SW 1271 (cell line): Measurements from ENCODE around the gene NET1.

Source experiments
- DNase-seq, 2 experiments: peaks; one replicate each; lab custom pipeline; 2025; lab: John Stamatoyannopoulos, UW

Gene NET1

DNA sequence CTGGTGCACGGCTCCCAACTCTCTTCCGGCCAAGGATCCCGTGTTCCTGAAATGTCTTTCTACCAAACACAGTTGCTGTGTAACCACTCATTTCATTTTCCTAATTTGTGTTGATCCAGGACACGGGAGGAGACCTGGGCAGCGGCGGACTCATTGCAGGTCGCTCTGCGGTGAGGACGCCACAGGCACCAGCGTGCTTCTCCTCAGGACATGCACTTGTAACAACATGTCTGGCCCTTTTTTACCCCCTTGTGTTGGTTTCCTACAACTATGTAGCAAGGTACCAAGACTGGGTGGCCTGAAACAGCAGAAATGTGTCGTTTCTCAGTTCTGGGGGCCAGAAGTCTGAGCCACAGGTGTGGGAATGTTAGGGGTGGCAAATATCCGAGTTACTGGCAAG, 68.8 kb downstream of the NET1 start:
- no peak for DNase-seq

DNA sequence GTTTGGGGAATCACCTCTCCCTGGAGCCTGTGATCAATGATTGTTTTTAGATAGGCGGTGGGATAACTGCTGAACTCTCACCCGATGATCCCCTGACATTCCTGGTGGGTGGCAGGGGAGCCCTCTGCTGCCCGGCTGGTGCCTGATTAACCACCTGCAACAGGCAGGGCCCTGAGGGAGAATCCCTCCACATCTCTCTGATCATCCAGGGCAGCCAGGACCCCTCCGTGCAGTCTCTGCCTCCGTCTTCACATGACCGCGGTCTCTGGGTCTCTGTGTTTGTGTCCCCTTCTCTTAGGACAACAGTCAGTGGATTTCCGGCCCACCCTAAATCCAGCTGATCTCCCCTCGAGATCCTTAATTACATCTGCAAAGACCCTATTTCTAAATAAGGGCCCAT, 69.7 kb downstream of the NET1 start:
- DNase-seq = no peak

DNA sequence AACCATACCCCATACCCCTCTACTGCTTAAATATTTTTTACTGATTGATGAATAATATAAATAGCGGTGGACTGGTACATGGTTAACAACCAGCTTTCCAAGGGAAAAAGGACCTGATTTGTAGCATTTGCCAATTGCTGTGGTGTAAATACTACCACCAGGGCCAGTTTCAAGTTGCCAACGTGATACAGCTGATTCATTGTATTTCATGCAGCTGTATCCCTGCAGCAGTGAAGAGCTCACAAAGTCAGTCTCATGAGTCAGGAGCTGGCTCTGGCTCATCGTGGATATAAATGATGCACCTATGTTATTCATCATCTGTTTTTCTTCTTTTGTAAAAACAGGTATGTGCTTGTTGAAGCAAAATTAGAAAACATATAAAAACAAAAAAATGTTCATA, 71.8 kb downstream of the NET1 start:
- DNase-seq = no peak

- no peak for DNase-seq
These were observed 72.9 kb downstream of the NET1 start for GRCh38 chr10:5485290-5485689.

- no peak for DNase-seq
These were observed 73.8 kb downstream of the NET1 start for GRCh38 chr10:5485948-5486852.

GRCh38 chr10:5486853-5487235, 74.5 kb downstream of the NET1 start:
- no peak for DNase-seq

- no peak for DNase-seq
These were observed 76.2 kb downstream of the NET1 start for GRCh38 chr10:5488272-5489161.

GRCh38 chr10:5490032-5490431, 77.7 kb downstream of the NET1 start:
- no peak for DNase-seq

DNA sequence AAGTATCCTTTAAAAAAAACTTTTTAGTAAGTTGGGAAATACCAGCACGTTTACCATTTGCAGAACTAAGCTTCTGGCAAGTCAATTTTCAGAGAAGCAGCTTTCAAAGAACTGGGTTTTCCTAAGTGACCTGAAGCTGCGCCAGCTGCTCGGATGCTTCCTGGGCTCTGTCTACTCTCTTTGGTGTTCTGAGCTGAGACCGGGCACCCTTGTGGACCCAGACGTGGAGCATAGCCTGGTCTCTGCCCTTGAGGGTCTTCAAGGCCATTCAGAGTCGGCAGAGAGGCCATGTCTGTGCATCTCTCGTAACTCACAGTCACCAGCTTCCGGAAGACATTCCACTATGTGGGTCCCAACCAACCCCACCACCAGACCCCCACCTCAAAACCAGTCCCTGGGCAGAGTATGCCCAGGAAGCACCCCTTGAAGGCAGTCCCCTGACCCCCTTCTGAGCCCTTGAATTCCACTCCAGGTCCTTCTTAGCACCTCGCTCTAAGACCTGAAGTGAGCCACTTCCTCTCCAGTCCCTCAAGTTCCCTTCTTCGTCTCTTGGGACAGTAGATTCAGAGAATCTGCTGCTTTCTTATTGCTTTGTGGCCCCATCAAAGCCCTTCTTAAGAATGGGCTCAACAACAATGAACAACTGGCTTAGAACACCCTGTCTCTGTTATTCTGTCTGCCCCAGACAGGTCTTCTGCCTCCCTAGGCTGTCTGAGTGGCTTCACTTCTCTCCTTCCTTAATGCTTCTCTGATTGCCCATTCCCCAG, 78.5 kb downstream of the NET1 start:
- DNase-seq = no peak

DNA sequence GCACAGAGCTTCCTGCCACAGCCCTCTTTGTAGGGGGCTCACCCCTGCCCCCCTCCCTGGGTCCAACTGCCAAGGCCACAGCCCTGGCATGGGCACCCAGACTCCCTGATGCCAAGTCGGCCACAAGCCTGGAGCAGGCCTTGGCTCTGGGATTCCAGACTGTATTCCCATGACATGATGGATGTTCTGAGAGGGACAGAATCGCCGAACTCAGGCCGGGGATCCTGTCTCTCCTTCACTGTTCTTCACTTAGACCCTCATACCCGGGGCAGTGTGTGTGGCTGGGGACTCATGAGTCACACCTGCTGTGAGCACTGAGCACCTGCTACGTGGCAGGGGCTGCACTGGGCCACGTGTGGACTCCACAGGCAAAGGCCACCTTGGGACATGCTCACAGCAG, 79.1 kb downstream of the NET1 start:
- DNase-seq = no peak

GRCh38 chr10:5492322-5492855, 80.0 kb downstream of the NET1 start:
- no peak for DNase-seq

DNA sequence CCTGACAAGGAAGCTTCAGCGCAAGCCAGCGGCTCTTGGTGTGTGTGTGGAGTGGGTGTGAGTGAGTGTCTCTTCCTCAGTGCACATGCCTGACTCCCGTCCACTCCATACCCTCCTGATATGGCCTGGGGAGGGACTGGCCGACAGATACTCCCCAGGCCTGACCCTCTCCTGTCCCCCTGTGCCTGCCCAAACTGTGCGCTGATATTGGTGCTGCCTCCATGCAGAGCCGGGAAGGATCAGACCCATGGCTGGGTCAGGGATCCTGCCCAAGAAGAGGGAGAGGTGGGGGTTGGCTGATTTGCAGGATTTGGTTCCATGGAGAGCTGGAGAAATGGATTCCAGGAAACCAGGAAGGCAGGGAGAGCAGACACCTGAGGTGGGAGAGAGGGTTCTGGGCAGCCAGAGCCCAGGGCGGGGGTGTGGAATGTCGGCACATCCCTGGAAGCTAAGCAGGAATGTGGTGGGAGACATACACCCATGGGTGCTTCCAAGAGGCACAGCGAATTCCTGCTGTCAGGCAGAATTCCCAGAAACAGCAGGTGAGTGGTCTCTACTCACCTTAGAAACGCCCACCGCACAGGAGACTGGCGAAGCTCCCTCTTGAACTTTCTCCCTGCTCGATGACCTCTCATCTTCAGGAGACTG, 80.7 kb downstream of the NET1 start:
- DNase-seq = no peak

GRCh38 chr10:5493691-5494090, 81.3 kb downstream of the NET1 start:
- DNase-seq = no peak

GRCh38 chr10:5494611-5495010, 82.3 kb downstream of the NET1 start:
- DNase-seq = no peak

DNA sequence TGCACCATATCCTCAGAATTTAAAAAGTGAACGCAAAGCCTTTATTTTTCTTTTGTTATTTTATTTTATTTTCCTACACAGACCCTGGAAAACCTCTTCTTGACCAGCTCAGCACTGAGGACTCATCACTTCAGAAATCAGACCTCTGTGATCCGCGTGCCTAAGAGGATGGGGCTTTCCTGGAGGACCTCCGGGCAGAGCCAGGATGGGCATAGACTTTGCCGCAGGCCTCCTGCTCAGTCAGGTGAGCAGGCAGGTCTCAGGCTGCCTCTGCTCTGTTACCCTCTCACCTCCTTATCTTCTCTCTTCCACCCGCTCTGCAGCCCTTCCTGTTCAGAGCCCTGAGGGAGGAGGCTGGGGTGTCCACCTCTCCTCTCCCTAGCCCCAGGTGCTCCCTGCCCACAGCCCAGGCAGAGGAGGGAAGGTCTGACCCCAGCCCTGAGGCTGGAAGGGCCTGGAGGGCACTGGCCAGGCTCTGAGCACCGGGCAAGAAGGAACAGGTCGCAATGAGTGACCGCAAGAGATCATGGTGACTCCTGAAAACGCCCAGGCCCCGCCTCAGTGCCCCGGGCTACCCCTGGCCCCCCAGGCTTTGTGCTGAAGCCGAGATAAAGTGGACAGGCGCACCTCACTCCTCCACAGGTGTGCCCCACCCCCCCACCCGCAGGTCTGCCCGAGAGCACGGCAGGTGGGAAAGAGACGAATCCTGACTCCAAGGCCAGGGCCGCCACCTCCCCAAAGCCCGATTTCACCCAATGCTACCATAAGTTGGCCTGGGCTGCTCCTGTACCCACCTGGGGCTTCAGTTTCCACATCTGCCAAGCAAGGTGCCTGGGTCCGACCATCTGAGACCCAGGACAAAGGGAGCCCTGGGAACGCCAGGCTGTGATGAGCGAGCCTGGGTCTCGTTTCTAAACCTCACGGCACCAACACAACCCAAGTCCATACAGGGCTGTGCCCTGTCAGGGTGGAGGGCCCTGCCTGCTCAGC, 84.2 kb downstream of the NET1 start:
- DNase-seq = no peak

DNA sequence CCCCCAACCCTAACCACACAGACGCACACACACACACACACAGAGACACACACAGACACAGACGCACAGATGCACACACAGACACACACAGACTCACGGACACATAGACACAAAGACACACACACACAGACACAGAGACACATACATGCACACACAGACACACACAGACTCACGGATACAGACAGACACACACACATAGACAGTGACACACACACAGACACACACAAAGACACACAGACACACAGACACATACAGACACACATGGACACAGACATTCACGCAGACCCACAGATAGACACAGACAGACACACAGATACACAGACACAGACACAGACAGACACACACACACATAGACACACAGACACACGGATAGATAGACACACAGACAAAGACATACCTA, 84.9 kb downstream of the NET1 start:
- no peak for DNase-seq

- no peak for DNase-seq
These were observed 85.8 kb downstream of the NET1 start for GRCh38 chr10:5497948-5498730.

GRCh38 chr10:5498791-5499492, 86.6 kb downstream of the NET1 start:
- no peak for DNase-seq
